Pancreas (tissue), 10 donors: Measurements from ENCODE around the gene CAMTA2. TPM values are rescaled to one million over a fixed set of nuclear protein-coding genes. Genes with fewer than 3 reads are reported as not detected.
A peak's percentile ranks its signal among the peaks of the same experiment; 100 is the strongest.

ENCODE experiments used
- ATAC-seq, 4 donors: fragments of 200-7000 bp; cut with Tn5 transposase; one replicate each; pipeline versions ENCODE4 v1.8.0 to v1.9.1; 2020; ENCODE audit warnings: mild to moderate bottlenecking in 4 of 4, moderate library complexity in 4 of 4
- DNase-seq, 6 donors: peaks; one replicate each; pipeline ENCODE4 v3.0.0-alpha.2; 2020
- FAIRE-seq: peaks from 2 replicates; lab custom pipeline; 2012; peaks lifted over from hg19 to GRCh38; lab: Jason Lieb, UNC
- H3K27ac ChIP-seq, 4 donors: fragments of 200-600 bp; sonication (generic); 1 replicate in 3 of 4; 2 replicates in 1 of 4; pipeline versions ENCODE4 v1.5.0 to v1.8.0; 2020
- H3K27me3 ChIP-seq, 4 donors: fragments of 200-600 bp; one replicate each; pipeline ENCODE4 v1.8.0; 2021
- H3K36me3 ChIP-seq, 3 donors: fragments of 200-600 bp; sonication (generic) in 1 of 3; one replicate each; pipeline versions ENCODE4 v1.5.0 to v1.8.0; 2020 to 2021
- H3K4me1 ChIP-seq, 3 donors: fragments of 200-600 bp; one replicate each; pipeline ENCODE4 v1.8.0; 2021
- H3K4me3 ChIP-seq, 4 donors: fragments of 200-600 bp; sonication (generic) in 2 of 4; one replicate each; pipeline versions ENCODE4 v1.5.0 to v1.8.0; 2020 to 2021
- H3K9me3 ChIP-seq, 4 donors: fragments of 200-600 bp; one replicate each; pipeline ENCODE4 v1.8.0; 2021
- WGBS, 2 donors: extraction: QIAGEN DNeasy Blood & Tissue Kit; methylation state at CpG; one replicate each; pipeline ENCODE4 v1.1.7; 2013; 5-methylcytosine and 5-hydroxymethylcytosine counted together
- intact Hi-C, 3 donors: fragments of 100-400 bp; cut with DNase I; formaldehyde crosslinking; loops; one replicate each; pipeline versions ENCODE4 v1.11.1 to v1.14.2; 2022
- polyA plus RNA-seq, 2 donors: library from polyadenylated mRNA; stranded (reverse); fragments of 200-250 nt; gene quantifications; one replicate each; pipeline ENCODE4 v1.2.3, GENCODE V29; 2013
- total RNA-seq, 6 donors: library from RNA; stranded (reverse); fragmentation: NEBNext Ultra II Directional in 4 of 6; extraction: Animal tissue kit (Norgen Biotek cat#: 25700) in 4 of 6; gene quantifications; one replicate each; pipeline versions ENCODE4 v1.2.1 to v1.2.4, GENCODE V29; 2021 to 2023
- TF ChIP-seq, protein P1 (sequence below), 4 donors: fragments of 200-600 bp; sonication (generic) in 3 of 4; IDR thresholded peaks; one replicate each; pipeline versions ENCODE4 v1.5.0 to v1.8.0; 2021; ENCODE audit warnings: antibody characterized with exemption in 4 of 4
- donor health status: healthy with polysubstance abuse.
- donor health status: DM: no; HTN: no; CAD: no; lungs with moderate emphysema.
- donor health status: DM: no; HTN: no; CAD: no.
- donor health status: control.
- donor health status: control.
- donor health status: Bipolar disorder and iron deficiency.
- donor health status: DM: yes; HTN: yes; CAD: no.
- donor health status: DM: no; HTN: no; CAD: no.
- donor health status: DM: no; HTN: no; CAD: no.
- donor health status: DM: yes; HTN: yes; CAD: no.

The CAMTA2 gene
- total and polyA plus RNA-seq, 8 donors: 13.6 to 86.3 (median 20.7) TPM

DNA sequence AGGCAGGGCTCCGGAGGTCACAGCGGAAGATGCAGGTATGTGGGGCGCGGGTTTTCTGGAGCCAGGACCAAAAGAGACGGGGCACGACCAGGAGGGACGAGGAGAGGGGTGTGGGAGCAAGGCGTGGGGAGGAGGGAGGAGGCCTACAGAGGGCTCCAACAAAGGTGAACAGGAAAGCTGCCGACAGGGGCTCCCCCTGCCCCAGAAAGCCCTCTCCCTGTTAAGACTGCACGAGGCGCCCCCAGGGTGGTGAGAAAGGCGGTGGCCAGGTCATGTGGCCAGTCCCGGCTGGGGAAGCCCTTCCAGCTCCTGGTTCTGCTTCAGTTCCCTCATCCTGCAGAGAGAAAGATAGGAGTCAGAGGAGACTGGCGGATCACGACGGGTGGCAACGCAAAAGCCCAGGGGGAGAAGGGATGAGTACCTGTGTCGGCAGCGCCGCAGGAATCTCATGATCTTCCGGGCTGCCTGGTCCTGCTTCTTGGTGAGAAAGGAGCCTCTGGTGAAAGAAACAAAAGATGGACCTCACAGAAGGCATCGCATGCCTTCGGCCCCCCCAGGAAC, 18.9 kb downstream of the CAMTA2 start:
- TF ChIP-seq, protein P1, sequence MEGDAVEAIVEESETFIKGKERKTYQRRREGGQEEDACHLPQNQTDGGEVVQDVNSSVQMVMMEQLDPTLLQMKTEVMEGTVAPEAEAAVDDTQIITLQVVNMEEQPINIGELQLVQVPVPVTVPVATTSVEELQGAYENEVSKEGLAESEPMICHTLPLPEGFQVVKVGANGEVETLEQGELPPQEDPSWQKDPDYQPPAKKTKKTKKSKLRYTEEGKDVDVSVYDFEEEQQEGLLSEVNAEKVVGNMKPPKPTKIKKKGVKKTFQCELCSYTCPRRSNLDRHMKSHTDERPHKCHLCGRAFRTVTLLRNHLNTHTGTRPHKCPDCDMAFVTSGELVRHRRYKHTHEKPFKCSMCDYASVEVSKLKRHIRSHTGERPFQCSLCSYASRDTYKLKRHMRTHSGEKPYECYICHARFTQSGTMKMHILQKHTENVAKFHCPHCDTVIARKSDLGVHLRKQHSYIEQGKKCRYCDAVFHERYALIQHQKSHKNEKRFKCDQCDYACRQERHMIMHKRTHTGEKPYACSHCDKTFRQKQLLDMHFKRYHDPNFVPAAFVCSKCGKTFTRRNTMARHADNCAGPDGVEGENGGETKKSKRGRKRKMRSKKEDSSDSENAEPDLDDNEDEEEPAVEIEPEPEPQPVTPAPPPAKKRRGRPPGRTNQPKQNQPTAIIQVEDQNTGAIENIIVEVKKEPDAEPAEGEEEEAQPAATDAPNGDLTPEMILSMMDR (IDR thresholded peaks at IDR 0.05): no peak
- Histone ChIP-seq H3K27ac (peak overlapping the region; percentile 88 to 96 (median 92)), H3K4me1 (peaks cover 0 to 19% (median 10%) of the 10 kb centered on the region in 3 donors), H3K4me3 (peak overlapping the region; percentile 37 to 74 (median 61)), H3K36me3 (peaks cover 0 to 9% (median 0%) of the 10 kb centered on the region in 3 donors), H3K27me3 (no peaks in the 10 kb centered on the region), H3K9me3 (no peaks in the 10 kb centered on the region)
- intact Hi-C loops: no loop called here
- FAIRE-seq: no peak
- peak in 1 of 6 donors; percentile 52 for DNase-seq
- no peak for ATAC-seq
- 42 to 43% methylated on average over 23 of the region's 23 CpGs for WGBS, 2 donors

DNA sequence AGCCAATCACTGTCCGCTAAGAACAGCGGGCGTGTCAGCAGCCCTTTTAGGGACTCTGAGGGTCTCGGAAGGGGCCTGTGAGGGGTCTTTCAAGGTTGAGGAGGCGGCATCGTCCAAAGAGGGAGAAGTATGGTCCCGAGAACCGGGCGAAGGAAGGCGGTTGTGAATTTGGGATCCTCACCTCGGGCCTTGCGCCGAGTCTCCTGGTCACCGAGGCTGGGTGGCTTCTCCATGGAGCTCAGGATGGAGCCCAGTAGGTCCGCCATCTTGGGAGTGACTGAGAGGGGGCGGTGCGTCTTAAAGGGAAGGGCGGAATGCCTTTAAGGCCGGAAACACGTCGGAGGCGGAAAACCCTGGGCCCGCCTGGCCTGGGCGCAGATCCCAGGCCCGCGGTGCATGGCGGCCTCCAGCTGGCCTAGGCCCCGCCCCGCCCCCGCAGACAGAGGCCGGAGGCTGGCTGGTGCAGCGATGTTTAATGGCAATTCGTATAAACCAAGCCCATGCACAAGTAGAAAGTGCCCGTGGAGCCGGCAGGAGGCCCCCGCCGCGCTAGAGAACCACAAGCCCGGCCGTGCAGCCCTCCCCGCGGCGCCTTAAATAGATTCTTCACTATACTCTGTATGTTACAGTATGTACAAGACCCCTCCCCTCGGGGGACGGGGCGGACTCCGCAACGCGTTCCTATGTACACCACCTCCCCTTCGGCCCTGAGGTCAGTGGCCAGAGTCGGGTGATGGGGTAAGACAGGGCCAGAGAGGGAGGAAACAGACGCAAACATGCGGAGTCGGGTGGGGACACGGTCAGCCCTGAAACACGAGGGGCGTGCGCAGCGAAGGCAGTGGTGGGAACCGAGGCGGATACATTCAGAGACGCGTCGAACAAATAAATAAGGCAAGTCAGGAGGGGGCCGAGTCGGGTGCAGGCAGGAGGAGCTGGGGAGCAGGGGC, 19.7 kb downstream of the CAMTA2 start, which contains the start of gene SPAG7:
SPAG7 (minus strand) TSS at position 279 of the 947 bp plus-strand sequence; CDS start at position 266, 13 bp downstream.
- peaks cover 0 to 8% (median 0%) of the 10 kb centered on the region in 3 donors for H3K36me3 ChIP-seq
- peak; percentile 80 for FAIRE-seq
- TF ChIP-seq, protein P1 (IDR thresholded peaks at IDR 0.05): no peak
- H3K9me3 ChIP-seq: no peaks in the 10 kb centered on the region
- ATAC-seq: peak; percentile 81 to 88 (median 84)
- 1% methylated on average over 66 of the region's 66 CpGs for WGBS, 2 donors
- H3K4me3 ChIP-seq: peak within 1 kb of the TSS; percentile 51 to 74 (median 72)
- H3K27ac ChIP-seq: peak within 1 kb of the TSS; percentile 88 to 96 (median 92)
- H3K4me1 ChIP-seq: peaks cover 0 to 19% (median 10%) of the 10 kb centered on the region in 3 donors
- H3K27me3 ChIP-seq: no peaks in the 10 kb centered on the region
- peak; percentile 94 to 97 (median 96) for DNase-seq
- intact Hi-C loops: no loop called here

DNA sequence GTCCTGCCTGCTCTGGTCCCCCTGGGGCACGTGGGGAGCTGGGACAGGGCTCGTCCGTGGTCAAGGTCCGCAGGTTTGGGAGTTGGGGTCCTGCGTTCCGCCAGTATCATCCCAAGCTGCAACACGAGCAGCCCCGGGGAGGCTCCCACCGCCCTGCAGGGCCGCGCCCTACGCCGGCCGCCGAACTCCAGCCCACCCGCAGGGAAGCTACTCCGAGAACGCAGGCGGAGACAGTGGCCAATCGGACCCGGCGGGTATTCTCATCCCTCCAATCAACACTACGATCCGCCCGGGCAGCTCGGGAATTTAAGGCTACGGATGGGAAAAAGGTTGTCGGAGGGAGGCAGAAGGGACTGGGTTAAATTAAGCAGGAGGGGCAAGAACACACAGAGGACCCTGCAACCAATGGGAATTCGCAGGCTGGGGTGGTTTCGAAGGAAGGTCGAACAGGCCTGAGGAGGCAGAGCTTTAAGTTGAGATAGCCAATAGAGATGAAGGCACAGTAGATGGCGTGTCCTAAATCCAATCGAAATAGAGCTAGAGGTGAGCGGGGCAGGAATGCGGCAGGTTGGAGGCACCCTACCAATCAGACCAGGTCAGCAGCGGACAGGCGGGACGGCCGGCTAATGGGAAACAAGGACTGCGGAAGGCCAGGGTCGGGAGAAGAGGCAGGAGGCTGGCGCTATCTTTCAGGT, 20.5 kb downstream of the CAMTA2 start:
- H3K4me1 ChIP-seq: peaks cover 0 to 19% (median 10%) of the 10 kb centered on the region in 3 donors

DNA sequence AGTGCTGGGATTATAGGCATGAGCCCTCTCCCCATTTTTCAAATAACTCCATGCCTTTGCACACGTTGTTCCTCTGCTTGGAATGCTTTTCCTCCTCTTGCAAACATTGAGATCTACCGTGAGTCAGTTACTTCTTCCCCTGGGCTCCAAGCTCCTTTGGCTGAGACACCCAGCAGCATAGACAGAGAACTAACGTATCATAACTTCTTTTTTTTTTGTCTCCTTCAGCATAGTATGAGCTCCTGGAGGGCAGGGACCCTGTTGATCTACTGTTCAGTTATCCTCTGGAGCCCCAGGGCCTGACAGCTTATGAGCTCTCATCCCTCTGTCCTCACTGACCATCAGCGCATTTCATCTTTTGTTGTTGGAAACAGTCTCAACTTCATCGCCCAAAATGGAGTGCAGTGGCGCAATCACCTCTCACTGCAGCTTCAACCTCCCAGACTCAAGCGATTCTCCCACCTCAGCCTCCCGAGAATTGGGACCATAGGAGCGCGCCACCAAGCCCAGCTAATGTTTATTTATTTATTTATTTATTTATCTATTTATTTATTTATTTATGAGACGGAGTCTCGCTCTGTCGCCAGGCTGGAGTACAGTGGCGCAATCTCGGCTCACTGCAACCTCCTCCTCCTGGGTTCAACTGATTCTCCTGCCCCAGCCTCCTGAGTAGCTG, 22.0 kb downstream of the CAMTA2 start:
- ATAC-seq (no peak), DNase-seq (no peak), FAIRE-seq (no peak)
- intact Hi-C loops: no loop called here
- 96 to 98% methylated on average over 15 of the region's 15 CpGs for WGBS, 2 donors
- TF ChIP-seq, protein P1 (IDR thresholded peaks at IDR 0.05): no peak
- Histone ChIP-seq H3K36me3 (no peaks in the 10 kb centered on the region), H3K27me3 (no peaks in the 10 kb centered on the region), H3K4me1 (peaks cover 0 to 19% (median 10%) of the 10 kb centered on the region in 3 donors), H3K4me3 (no peak overlapping the region), H3K27ac (peak overlapping the region in 1 of 4 donors; percentile 92), H3K9me3 (no peaks in the 10 kb centered on the region)

More for the DNA sequence above, 20.5 kb downstream of the CAMTA2 start:
- Histone ChIP-seq H3K36me3 (no peaks in the 10 kb centered on the region), H3K27me3 (no peaks in the 10 kb centered on the region), H3K4me3 (peak overlapping the region; percentile 51 to 74 (median 72)), H3K9me3 (no peaks in the 10 kb centered on the region), H3K27ac (peak overlapping the region; percentile 88 to 96 (median 92))
- intact Hi-C loops: no loop called here
- peak; percentile 98 for FAIRE-seq
- DNase-seq: peak; percentile 88 to 99 (median 98)
- peak; percentile 84 to 91 (median 86) for ATAC-seq
- 0 to 1% methylated on average over 42 of the region's 42 CpGs for WGBS, 2 donors
- TF ChIP-seq, protein P1 (IDR thresholded peaks at IDR 0.05): no peak
